ENCODE measurements around the gene FABP1.

The FABP1 gene

DNA sequence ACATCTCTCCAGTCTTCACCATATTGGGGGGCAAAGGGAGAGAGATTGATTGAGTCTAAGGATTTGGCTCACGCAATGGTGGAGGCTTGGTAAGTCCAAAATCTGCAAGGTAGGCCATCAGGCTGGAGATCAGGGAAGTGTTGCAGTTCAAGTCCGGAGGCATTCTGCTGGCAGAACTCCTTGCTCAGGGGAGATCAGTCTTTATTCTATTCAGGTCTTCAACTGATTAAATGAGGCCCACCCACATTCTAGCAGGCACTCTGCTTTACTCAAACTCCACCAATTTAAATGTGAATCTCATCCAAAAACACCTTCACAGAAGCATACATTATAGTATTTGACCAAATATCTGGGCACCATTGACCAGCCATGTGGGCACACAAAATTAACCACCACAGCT, 38.9 kb downstream of the FABP1 start:
- TF ChIP-seq ZFX (IDR thresholded peaks at IDR 0.05), result no peak
- TF ChIP-seq, protein P1, sequence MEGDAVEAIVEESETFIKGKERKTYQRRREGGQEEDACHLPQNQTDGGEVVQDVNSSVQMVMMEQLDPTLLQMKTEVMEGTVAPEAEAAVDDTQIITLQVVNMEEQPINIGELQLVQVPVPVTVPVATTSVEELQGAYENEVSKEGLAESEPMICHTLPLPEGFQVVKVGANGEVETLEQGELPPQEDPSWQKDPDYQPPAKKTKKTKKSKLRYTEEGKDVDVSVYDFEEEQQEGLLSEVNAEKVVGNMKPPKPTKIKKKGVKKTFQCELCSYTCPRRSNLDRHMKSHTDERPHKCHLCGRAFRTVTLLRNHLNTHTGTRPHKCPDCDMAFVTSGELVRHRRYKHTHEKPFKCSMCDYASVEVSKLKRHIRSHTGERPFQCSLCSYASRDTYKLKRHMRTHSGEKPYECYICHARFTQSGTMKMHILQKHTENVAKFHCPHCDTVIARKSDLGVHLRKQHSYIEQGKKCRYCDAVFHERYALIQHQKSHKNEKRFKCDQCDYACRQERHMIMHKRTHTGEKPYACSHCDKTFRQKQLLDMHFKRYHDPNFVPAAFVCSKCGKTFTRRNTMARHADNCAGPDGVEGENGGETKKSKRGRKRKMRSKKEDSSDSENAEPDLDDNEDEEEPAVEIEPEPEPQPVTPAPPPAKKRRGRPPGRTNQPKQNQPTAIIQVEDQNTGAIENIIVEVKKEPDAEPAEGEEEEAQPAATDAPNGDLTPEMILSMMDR (conservative IDR thresholded peaks at IDR 0.05), result no peak
- H3K27ac ChIP-seq, result no peak overlapping the region

DNA sequence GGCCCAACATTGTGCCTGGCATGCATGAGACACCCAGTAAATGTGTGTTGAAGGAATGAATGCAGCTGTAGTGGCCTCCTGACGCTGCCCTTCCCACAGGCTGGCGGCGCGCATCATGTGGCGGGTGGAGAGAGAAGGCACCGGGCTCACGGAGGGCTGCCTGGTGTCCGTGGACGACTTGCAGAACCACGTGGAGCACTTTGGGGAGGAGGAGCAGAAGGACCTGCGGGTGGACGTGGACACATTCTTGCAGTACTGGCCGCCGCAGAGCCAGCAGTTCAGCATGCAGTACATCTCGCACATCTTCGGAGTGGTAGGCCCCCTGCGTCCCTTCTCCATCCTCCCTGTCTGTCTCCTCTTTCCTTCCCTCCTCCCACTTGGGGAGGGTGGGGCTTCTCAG, 40.1 kb downstream of the FABP1 start:
- no peak overlapping the region for H3K27ac ChIP-seq
- TF ChIP-seq, protein P1 (conservative IDR thresholded peaks at IDR 0.05), result no peak

DNA sequence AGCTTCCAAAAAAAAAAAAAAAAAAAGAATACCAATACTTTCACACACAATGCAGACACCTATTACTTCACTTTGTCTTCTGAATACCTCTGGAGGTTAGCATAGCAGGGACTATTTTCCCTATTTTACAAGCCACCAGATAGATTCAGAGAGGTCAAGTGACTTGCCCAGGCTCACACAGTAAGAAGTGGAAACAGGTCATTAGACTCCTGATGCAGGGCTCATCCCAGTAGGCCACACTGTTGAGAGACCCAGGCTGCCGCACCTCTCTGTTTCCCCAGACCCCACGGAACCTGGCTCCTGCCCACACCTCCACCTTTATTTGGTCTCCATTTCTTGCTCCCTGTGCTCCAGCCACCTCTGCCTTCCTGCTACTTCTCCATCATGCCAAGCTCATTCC, 40.8 kb downstream of the FABP1 start:
- TF ChIP-seq, protein P1 (conservative IDR thresholded peaks at IDR 0.05), result no peak
- no peak for TF ChIP-seq ZFX (IDR thresholded peaks at IDR 0.05)

DNA sequence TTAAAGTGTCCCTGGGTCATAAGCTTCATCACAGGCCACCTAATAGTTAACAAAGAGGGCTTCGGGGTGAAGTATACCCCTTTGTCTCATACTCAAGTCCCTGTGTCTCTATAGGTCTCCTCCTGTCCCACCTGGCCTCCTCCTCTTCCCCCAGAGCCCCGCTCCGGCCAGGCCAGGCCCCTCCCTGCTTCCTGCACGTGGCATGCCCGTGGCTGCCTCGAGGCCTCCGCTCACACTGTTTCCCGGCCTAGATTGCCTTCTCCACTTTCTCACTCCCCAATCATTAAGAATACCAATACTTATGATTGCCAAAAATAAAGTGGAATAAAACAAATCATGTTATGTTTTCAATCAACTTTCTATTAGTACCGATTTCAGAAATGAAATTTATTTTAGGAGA, 41.5 kb downstream of the FABP1 start:
- no peak overlapping the region for H3K27ac ChIP-seq
- TF ChIP-seq ZFX (IDR thresholded peaks at IDR 0.05), result no peak
- TF ChIP-seq, protein P1 (conservative IDR thresholded peaks at IDR 0.05), result no peak

More for the DNA sequence above, 40.8 kb downstream of the FABP1 start:
- H3K27ac ChIP-seq, result no peak overlapping the region

DNA sequence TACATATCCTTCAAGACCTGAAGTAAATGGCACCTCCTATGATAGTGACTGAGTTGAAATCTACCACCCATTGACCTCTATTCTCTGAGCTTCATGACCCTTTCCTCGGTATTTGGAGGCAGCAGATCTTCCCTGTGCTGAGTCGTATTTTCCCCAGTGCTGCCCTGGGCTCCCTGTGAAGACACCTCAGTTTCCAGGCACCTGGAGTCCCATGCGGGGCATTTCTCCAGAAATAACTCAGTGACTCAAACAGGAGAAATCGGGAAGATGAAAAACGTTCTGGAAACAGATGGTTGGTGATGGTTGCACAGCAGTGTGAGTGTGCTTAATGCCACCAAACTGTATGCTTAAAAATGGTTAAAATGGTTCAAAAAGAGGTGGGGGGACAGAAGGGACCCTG, 42.3 kb downstream of the FABP1 start:
- no peak overlapping the region for H3K27ac ChIP-seq
- TF ChIP-seq ZFX (IDR thresholded peaks at IDR 0.05), result no peak
- TF ChIP-seq, protein P1 (conservative IDR thresholded peaks at IDR 0.05), result no peak

DNA sequence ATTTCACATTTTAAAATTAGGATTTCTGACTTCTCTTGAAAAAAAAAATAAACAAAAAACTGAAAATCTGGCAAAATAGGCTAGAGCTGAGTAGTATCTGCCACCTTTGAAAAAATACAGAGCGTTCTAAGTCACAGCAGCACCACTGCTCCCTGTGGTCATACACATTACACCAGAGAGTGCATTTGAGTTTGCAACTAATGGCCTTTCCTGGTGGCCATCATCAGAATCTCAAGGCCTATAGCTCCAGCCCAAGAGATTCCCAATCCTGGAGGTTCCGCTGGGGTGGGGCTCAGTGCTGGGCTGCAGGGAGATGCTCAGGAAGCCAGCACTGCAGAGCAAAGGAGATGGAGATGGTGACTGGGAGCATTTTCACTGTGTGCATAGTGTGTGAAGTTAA, 42.8 kb downstream of the FABP1 start:
- H3K27ac ChIP-seq, result no peak overlapping the region
- TF ChIP-seq, protein P1 (conservative IDR thresholded peaks at IDR 0.05), result no peak
- no peak for TF ChIP-seq ZFX (IDR thresholded peaks at IDR 0.05)

DNA sequence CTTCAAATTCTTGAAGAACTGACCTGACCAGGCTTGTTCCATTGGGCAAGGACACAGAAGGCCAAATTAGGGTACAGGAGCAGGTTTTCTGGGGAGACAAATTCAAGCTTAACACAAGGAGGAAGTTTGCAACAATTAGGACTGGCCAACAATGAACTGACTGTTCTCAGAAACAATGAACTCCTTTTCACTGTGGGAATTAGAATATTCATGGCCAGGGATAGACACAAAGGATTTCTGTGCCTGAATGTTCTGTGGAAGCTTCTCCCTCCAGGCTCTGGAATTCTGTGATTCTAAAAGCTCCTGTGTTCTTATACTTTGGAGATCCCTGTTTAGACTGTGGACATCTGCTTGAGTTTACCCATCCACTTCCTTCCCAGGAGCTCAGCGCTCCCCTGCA, 45.1 kb downstream of the FABP1 start:
- TF ChIP-seq, protein P1 (conservative IDR thresholded peaks at IDR 0.05), result no peak
- no peak for TF ChIP-seq ZFX (IDR thresholded peaks at IDR 0.05)
- H3K27ac ChIP-seq, result no peak overlapping the region
